Measurements from ENCODE around the gene FPR3.

GRCh38 chr19:51803967-51804366, 9.0 kb downstream of the FPR3 start:
- no peak for TF ChIP-seq POLR2AphosphoS5 (IDR thresholded peaks at IDR 0.05; ENCODE audit: low read depth)
- TF ChIP-seq CTCF (conservative IDR thresholded peaks at IDR 0.05; ENCODE audit: low read depth in 2 of 2), result no peak
- TF ChIP-seq EZH2 (IDR thresholded peaks at IDR 0.05; ENCODE audit: low read depth, unreplicated experiment), result no peak
- no peak for TF ChIP-seq STAT1 (IDR thresholded peaks at IDR 0.05; ENCODE audit: unreplicated experiment)
- no peak for TF ChIP-seq REST (IDR thresholded peaks at IDR 0.05; ENCODE audit: unreplicated experiment)

Data from GM23338 (cell line).